OCI-LY3 (cell line): ENCODE data around the gene SEL1L.

Experiments used
- CTCF ChIP-seq: fragments of 200-600, 300-600 bp; sonication (generic); IDR thresholded peaks from 2 replicates; pipeline ENCODE4 v1.5.1; 2014; ENCODE audit warnings: antibody characterized with exemption, low read length, low read depth
- EZH2phosphoT487 ChIP-seq: fragments of 200-600 bp; shearing (Covaris generic); IDR thresholded peaks from 2 replicates; pipeline ENCODE4 v1.6.1; 2018; ENCODE audit warnings: antibody characterized with exemption, mixed run types, low read depth

DNA sequence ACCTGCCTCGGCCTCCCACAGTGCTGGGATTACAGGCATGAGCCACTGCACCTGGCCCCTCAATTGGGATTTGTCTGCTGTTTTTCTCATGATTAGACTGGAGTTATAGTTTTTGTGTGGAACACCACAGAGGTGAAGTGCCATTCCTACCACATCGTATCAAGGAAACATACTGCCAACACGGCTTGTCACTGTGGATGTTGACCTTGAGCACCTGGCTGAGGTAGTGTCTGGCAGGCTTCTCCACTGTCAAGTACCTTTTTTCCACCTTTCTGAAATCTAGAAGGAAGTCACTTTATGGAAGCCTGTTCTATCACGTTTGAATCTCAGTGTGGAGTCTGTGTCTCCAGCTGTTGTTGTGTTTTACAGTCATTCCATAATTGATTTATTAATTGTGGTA, 21.4 kb upstream of the SEL1L start:
- TF ChIP-seq CTCF (no peak), EZH2phosphoT487 (no peak)
